OCI-LY1 (cell line): ENCODE results near the gene TEPSIN.

ENCODE experiments used
- CTCF ChIP-seq: fragments of 200-600 bp; sonication (generic), shearing (Covaris generic); IDR thresholded peaks from 2 replicates; pipeline ENCODE4 v1.5.1; 2017; ENCODE audit warnings: mild to moderate bottlenecking, antibody characterized with exemption, low read length, moderate library complexity, mixed read lengths
- EZH2 ChIP-seq: fragments of 200-600 bp; sonication (generic), shearing (Covaris generic); IDR thresholded peaks from 2 replicates; pipeline ENCODE4 v1.8.0; 2017; ENCODE audit warnings: borderline replicate concordance, mixed run types, mild to moderate bottlenecking, antibody characterized with exemption, low read length, moderate library complexity, mixed read lengths

GRCh38 chr17:81218991-81219390, 19.9 kb downstream of the TEPSIN start:
- TF ChIP-seq CTCF (no peak), EZH2 (no peak)
